Measurements from ENCODE around the gene SAFB2.

Gene SAFB2

DNA sequence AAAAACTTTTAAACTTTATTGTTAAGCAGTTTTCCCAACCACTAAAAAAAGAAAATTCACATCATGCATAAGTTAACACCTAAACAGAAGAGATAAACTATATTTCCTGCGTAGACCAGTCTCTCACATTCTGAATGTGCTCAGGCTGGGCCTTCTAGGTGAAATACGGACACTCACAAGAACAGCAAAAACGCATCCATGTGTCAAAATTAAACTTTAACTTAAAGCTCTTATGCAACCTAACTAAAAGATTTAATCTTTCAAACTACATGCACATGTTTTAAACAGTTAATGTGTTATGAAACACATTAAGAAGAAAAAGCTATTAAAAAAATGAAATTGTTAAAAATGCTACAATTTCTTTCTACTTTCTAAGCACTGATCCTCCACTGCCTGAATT is 2.6 kb downstream of the SAFB2 start:
- Mint-ChIP-seq H3K27ac (peak overlapping the region; percentile 58), H3K9me3 (peaks cover 3% of the 10 kb centered on the region), H3K27me3 (ENCODE audit: low read depth, poor library complexity) (peaks cover 9% of the 10 kb centered on the region), H3K4me1 (peaks cover 31% of the 10 kb centered on the region), H3K36me3 (ENCODE audit: low read depth) (peaks cover 54% of the 10 kb centered on the region), H3K4me3 (peak overlapping the region; percentile 100)
- DNase-seq, result no peak
- TF ChIP-seq CTCF (IDR thresholded peaks at IDR 0.05), result no peak

GRCh38 chr19:5618591-5618990 is 4.0 kb downstream of the SAFB2 start:
- peaks cover 67% of the 10 kb centered on the region for H3K36me3 Mint-ChIP-seq (ENCODE audit: low read depth)
- H3K9me3 Mint-ChIP-seq, result peaks cover 3% of the 10 kb centered on the region
- H3K4me1 Mint-ChIP-seq, result peaks cover 23% of the 10 kb centered on the region
- no peak for DNase-seq
- H3K27ac Mint-ChIP-seq, result peak overlapping the region; percentile 66
- TF ChIP-seq CTCF (IDR thresholded peaks at IDR 0.05), result no peak
- H3K4me3 Mint-ChIP-seq, result no peak overlapping the region
- H3K27me3 Mint-ChIP-seq (ENCODE audit: low read depth, poor library complexity), result peaks cover 9% of the 10 kb centered on the region

GRCh38 chr19:5617080-5617479 is 5.5 kb downstream of the SAFB2 start:
- peaks cover 78% of the 10 kb centered on the region for H3K36me3 Mint-ChIP-seq (ENCODE audit: low read depth)
- TF ChIP-seq CTCF (IDR thresholded peaks at IDR 0.05), result no peak
- DNase-seq, result no peak
- peaks cover 3% of the 10 kb centered on the region for H3K27me3 Mint-ChIP-seq (ENCODE audit: low read depth, poor library complexity)
- H3K4me1 Mint-ChIP-seq, result peaks cover 18% of the 10 kb centered on the region
- no peak overlapping the region for H3K4me3 Mint-ChIP-seq
- no peak overlapping the region for H3K27ac Mint-ChIP-seq
- H3K9me3 Mint-ChIP-seq, result no peaks in the 10 kb centered on the region

GRCh38 chr19:5615756-5616327 is 6.7 kb downstream of the SAFB2 start:
- DNase-seq, result no peak
- Mint-ChIP-seq H3K4me3 (no peak overlapping the region), H3K27me3 (ENCODE audit: low read depth, poor library complexity) (no peaks in the 10 kb centered on the region), H3K27ac (no peak overlapping the region), H3K9me3 (no peaks in the 10 kb centered on the region), H3K4me1 (peaks cover 14% of the 10 kb centered on the region), H3K36me3 (ENCODE audit: low read depth) (peaks cover 78% of the 10 kb centered on the region)
- TF ChIP-seq CTCF (IDR thresholded peaks at IDR 0.05), result no peak

DNA sequence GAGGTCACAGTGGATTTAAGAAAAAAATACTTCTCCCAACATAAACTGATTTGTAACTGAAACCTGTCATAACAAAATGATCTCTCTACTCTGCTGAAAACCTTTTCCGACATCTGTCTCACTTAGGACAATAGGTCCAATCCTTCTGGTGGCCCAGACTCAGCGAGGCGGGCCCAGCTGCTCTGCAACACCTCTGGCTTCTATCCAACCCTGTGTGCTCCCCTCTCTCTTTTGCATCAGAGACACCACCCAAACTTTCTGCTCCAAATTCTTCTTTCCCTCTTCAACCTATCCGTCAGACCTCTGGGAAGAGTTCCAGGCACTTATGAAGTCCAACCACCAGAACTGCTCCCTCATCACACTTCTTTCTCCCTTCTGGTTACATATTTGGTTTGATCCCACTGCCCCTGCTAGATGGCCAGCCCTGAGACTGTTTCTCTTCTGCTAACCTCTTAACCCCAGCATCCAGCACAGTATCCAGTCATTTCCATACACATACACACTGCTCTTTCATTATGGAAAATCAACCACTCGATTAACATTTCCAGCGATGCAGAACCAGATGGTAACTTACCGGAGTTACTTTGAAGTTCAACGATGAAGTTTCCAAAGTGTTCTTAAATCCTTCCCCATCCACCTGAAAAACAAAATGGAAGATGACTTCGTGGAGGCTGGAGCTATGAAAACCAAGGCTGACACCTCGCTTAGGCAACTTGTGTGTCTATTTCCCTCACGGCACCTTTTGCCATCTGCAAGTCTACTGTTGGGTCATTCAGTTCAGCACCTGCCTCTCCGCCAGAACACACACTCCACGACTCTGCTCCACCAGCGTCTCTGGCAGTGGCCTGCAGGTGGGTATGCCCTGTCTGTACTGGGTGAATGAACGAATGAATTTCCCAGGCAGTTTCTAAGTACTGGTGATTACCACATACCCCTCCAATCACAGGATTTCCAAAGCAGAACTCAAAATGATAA is 9.4 kb downstream of the SAFB2 start:
- no peaks in the 10 kb centered on the region for H3K9me3 Mint-ChIP-seq
- TF ChIP-seq CTCF (IDR thresholded peaks at IDR 0.05), result no peak
- peak overlapping the region; percentile 5 for H3K27ac Mint-ChIP-seq
- H3K36me3 Mint-ChIP-seq (ENCODE audit: low read depth), result peaks cover 85% of the 10 kb centered on the region
- no peak overlapping the region for H3K4me3 Mint-ChIP-seq
- H3K4me1 Mint-ChIP-seq, result peaks cover 5% of the 10 kb centered on the region
- H3K27me3 Mint-ChIP-seq (ENCODE audit: low read depth, poor library complexity), result no peaks in the 10 kb centered on the region
- DNase-seq, result no peak

Data from nephron progenitor cell (in vitro differentiated cells).